ENCODE data around the gene TAGLN3. TPM values are rescaled to one million over a fixed set of nuclear protein-coding genes. Genes with fewer than 3 reads are reported as not detected.

TAGLN3 gene
- total and polyA plus RNA-seq, 11 donors, result 0.25 to 1.7 (median 0.77) TPM; not detected in 4

GRCh38 chr3:112000966-112001365 is 2.2 kb downstream of the TAGLN3 start:
- Histone ChIP-seq H3K9me3 (no peaks in the 10 kb centered on the region), H3K36me3 (no peaks in the 10 kb centered on the region), H3K27me3 (peaks cover 0 to 20% (median 0%) of the 10 kb centered on the region in 9 donors), H3K4me3 (no peak overlapping the region), H3K27ac (no peak overlapping the region), H3K4me1 (peaks cover 0 to 16% (median 8%) of the 10 kb centered on the region in 12 donors)
- intact Hi-C loops (cut with DNase I), result no loop called here
- ATAC-seq (no peak), DNase-seq (no peak)
- no peak for TF ChIP-seq CTCF (IDR thresholded peaks at IDR 0.05)
- WGBS, 4 donors, result 87 to 96% (median 93%) methylated on average over 2 of the region's 2 CpGs

GRCh38 chr3:112001526-112001925 is 2.8 kb downstream of the TAGLN3 start:
- intact Hi-C loops (cut with DNase I), result no loop called here
- Histone ChIP-seq H3K4me3 (no peak overlapping the region), H3K36me3 (no peaks in the 10 kb centered on the region), H3K4me1 (peaks cover 0 to 16% (median 8%) of the 10 kb centered on the region in 12 donors), H3K27ac (no peak overlapping the region), H3K9me3 (no peaks in the 10 kb centered on the region), H3K27me3 (peaks cover 0 to 20% (median 0%) of the 10 kb centered on the region in 9 donors)
- 93 to 100% (median 95%) methylated on average over 2 of the region's 2 CpGs for WGBS, 4 donors
- no peak for TF ChIP-seq POLR2A (IDR thresholded peaks at IDR 0.05)
- TF ChIP-seq CTCF (IDR thresholded peaks at IDR 0.05), result no peak
- DNase-seq, result no peak
- ATAC-seq, result no peak

GRCh38 chr3:112002096-112002971 is 3.6 kb downstream of the TAGLN3 start:
- Histone ChIP-seq H3K4me1 (peaks cover 0 to 16% (median 8%) of the 10 kb centered on the region in 12 donors), H3K36me3 (no peaks in the 10 kb centered on the region), H3K27ac (no peak overlapping the region), H3K9me3 (no peaks in the 10 kb centered on the region), H3K4me3 (no peak overlapping the region), H3K27me3 (peaks cover 0 to 20% (median 0%) of the 10 kb centered on the region in 9 donors)
- no peak for ATAC-seq
- no peak for DNase-seq
- TF ChIP-seq CTCF (IDR thresholded peaks at IDR 0.05), result no peak
- TF ChIP-seq POLR2A (IDR thresholded peaks at IDR 0.05), result no peak
- WGBS, 4 donors, result 76 to 79% (median 78%) methylated on average over 8 of the region's 8 CpGs
- intact Hi-C loops (cut with DNase I), result no loop called here

GRCh38 chr3:112003321-112004080 is 4.8 kb downstream of the TAGLN3 start:
- peaks cover 0 to 22% (median 10%) of the 10 kb centered on the region in 12 donors for H3K4me1 ChIP-seq
- intact Hi-C loops (cut with DNase I), result no loop called here

More at GRCh38 chr3:112003321-112004080, 4.8 kb downstream of the TAGLN3 start:
- no peak overlapping the region for H3K27ac ChIP-seq
- ATAC-seq (no peak), DNase-seq (no peak)
- H3K9me3 ChIP-seq, result no peaks in the 10 kb centered on the region
- H3K36me3 ChIP-seq, result no peaks in the 10 kb centered on the region
- WGBS, 4 donors, result 82 to 93% (median 88%) methylated on average over 4 of the region's 4 CpGs
- peaks cover 0 to 20% (median 0%) of the 10 kb centered on the region in 9 donors for H3K27me3 ChIP-seq
- no peak for TF ChIP-seq POLR2A (IDR thresholded peaks at IDR 0.05)
- no peak for TF ChIP-seq CTCF (IDR thresholded peaks at IDR 0.05)
- no peak overlapping the region for H3K4me3 ChIP-seq
